Choroid plexus epithelial cell (primary cell): Measurements from ENCODE around the gene RND1.

Experiments used
- DNase-seq: peaks from one replicate; pipeline ENCODE4 v3.0.0-alpha.2; 2010; ENCODE audit warnings: low read depth
- H3K4me3 ChIP-seq: 2 replicates; pipeline ENCODE4 v1.5.1; 2011; ENCODE audit warnings: low read depth, mild to moderate bottlenecking, control low read depth, low read length, moderate library complexity
- CTCF ChIP-seq: conservative IDR thresholded peaks from 2 replicates; pipeline ENCODE4 v1.5.1; 2011; ENCODE audit warnings: low read depth, mild to moderate bottlenecking, control low read depth, inconsistent platforms, low read length, moderate library complexity

Gene RND1

GRCh38 chr12:48815126-48816110 lies 50.3 kb downstream of the RND1 start:
- DNase-seq: peak; percentile 88
- peak overlapping the region; percentile 84 for H3K4me3 ChIP-seq
- TF ChIP-seq CTCF: no peak

GRCh38 chr12:48814262-48815125 lies 51.2 kb downstream of the RND1 start:
- peak; percentile 82 for DNase-seq
- H3K4me3 ChIP-seq: peak overlapping the region; percentile 84
- TF ChIP-seq CTCF: peak; percentile 72

GRCh38 chr12:48813465-48814261 lies 52.0 kb downstream of the RND1 start:
- DNase-seq: peak; percentile 64
- H3K4me3 ChIP-seq: peak overlapping the region; percentile 84
- TF ChIP-seq CTCF: peak; percentile 5

GRCh38 chr12:48812389-48812788 lies 53.3 kb downstream of the RND1 start:
- TF ChIP-seq CTCF: no peak
- DNase-seq: no peak
- no peak overlapping the region for H3K4me3 ChIP-seq

- no peak for TF ChIP-seq CTCF
- H3K4me3 ChIP-seq: no peak overlapping the region
- DNase-seq: peak; percentile 36
These were observed 54.1 kb downstream of the RND1 start for GRCh38 chr12:48811437-48812090.

- no peak overlapping the region for H3K4me3 ChIP-seq
- no peak for TF ChIP-seq CTCF
- DNase-seq: peak; percentile 90
These were observed 54.7 kb downstream of the RND1 start for GRCh38 chr12:48810903-48811431.
